ENCODE data around the gene MED12L. TPM values are rescaled to one million over a fixed set of nuclear protein-coding genes. Genes with fewer than 3 reads are reported as not detected.

Gene MED12L
- total and polyA plus RNA-seq, 9 of the 15 experiments (the other 6 are each of a cell fraction or from before 2014, with no cell fraction given) = not detected

DNA sequence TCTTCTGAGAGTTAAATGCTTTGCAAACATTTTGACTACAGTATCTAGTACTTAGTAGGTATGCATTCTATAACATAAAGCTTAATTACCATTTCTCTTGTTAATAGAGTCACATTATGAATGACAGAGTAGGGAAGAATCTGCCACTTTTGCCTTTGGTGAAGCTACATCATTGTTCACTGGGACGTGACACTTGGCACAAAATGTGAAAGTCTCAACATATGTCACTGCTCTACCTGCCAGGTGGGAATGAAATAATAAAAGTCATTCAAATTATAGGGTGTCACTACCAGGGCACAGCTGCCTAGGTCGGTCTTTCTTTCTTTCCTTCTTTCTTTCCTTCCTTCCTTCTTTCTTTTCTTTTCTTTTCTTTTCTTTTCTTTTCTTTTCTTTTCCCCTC lies 213.5 kb downstream of the MED12L start:
- in situ Hi-C loops (cut with MboI) (no loop called here), intact Hi-C loops (cut with micrococcal nuclease) (no loop called here)
- FAIRE-seq = no peak
- H3K9me1 ChIP-seq (ENCODE audit: control insufficient read depth, insufficient read depth, low read length) = no peaks in the 10 kb centered on the region
- TF ChIP-seq, protein P1, sequence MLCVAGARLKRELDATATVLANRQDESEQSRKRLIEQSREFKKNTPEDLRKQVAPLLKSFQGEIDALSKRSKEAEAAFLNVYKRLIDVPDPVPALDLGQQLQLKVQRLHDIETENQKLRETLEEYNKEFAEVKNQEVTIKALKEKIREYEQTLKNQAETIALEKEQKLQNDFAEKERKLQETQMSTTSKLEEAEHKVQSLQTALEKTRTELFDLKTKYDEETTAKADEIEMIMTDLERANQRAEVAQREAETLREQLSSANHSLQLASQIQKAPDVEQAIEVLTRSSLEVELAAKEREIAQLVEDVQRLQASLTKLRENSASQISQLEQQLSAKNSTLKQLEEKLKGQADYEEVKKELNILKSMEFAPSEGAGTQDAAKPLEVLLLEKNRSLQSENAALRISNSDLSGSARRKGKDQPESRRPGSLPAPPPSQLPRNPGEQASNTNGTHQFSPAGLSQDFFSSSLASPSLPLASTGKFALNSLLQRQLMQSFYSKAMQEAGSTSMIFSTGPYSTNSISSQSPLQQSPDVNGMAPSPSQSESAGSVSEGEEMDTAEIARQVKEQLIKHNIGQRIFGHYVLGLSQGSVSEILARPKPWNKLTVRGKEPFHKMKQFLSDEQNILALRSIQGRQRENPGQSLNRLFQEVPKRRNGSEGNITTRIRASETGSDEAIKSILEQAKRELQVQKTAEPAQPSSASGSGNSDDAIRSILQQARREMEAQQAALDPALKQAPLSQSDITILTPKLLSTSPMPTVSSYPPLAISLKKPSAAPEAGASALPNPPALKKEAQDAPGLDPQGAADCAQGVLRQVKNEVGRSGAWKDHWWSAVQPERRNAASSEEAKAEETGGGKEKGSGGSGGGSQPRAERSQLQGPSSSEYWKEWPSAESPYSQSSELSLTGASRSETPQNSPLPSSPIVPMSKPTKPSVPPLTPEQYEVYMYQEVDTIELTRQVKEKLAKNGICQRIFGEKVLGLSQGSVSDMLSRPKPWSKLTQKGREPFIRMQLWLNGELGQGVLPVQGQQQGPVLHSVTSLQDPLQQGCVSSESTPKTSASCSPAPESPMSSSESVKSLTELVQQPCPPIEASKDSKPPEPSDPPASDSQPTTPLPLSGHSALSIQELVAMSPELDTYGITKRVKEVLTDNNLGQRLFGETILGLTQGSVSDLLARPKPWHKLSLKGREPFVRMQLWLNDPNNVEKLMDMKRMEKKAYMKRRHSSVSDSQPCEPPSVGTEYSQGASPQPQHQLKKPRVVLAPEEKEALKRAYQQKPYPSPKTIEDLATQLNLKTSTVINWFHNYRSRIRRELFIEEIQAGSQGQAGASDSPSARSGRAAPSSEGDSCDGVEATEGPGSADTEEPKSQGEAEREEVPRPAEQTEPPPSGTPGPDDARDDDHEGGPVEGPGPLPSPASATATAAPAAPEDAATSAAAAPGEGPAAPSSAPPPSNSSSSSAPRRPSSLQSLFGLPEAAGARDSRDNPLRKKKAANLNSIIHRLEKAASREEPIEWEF (CRISPR knock-in tag; IDR thresholded peaks at IDR 0.05) = no peak
- TF ChIP-seq SMARCB1 (IDR thresholded peaks at IDR 0.05; ENCODE audit: insufficient read length, low read depth) = no peak
- TF ChIP-seq HDAC3 (IDR thresholded peaks at IDR 0.05; ENCODE audit: borderline replicate concordance, partially characterized antibody) = no peak
- no peak for TF ChIP-seq HDGF (IDR thresholded peaks at IDR 0.05)
- TF ChIP-seq, protein P2, sequence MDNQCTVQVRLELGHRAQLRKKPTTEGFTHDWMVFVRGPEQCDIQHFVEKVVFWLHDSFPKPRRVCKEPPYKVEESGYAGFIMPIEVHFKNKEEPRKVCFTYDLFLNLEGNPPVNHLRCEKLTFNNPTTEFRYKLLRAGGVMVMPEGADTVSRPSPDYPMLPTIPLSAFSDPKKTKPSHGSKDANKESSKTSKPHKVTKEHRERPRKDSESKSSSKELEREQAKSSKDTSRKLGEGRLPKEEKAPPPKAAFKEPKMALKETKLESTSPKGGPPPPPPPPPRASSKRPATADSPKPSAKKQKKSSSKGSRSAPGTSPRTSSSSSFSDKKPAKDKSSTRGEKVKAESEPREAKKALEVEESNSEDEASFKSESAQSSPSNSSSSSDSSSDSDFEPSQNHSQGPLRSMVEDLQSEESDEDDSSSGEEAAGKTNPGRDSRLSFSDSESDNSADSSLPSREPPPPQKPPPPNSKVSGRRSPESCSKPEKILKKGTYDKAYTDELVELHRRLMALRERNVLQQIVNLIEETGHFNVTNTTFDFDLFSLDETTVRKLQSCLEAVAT (IDR thresholded peaks at IDR 0.05) = no peak
- no peak for TF ChIP-seq THRAP3 (IDR thresholded peaks at IDR 0.05; ENCODE audit: borderline replicate concordance)
- no peak for TF ChIP-seq ATF1 (CRISPR knock-in tag; IDR thresholded peaks at IDR 0.05)
- no peak for TF ChIP-seq ATF1 (tag; IDR thresholded peaks at IDR 0.05)
- TF ChIP-seq MTA2 (IDR thresholded peaks at IDR 0.05; ENCODE audit: low read depth) = no peak
- TF ChIP-seq STAT6 (CRISPR knock-in tag; IDR thresholded peaks at IDR 0.05) = no peak
- no peaks in the 10 kb centered on the region for H3K9me3 ChIP-seq (replicated peaks; ENCODE audit: control insufficient read depth, insufficient read depth, low read depth, low read length)
- POLR2A ChIA-PET = no interaction called here
- no peaks in the 10 kb centered on the region; the same call in 1 of the 2 replicates for H4K20me1 ChIP-seq (replicated peaks; ENCODE audit: control insufficient read depth, insufficient read depth, low read length)
- H2AFZ ChIP-seq (ENCODE audit: low read depth, low read length) = no peak overlapping the region
- no peaks in the 10 kb centered on the region for H3K79me2 ChIP-seq (ENCODE audit: control insufficient read depth, insufficient read depth, low read length)
- CTCF ChIA-PET (ENCODE audit: low intra/inter-chr PET ratio) = no interaction called here
- no peak for ATAC-seq
- H3K36me3 ChIP-seq (ENCODE audit: control insufficient read depth, insufficient read depth, low read length) = no peaks in the 10 kb centered on the region
- no peak overlapping the region for H3K4me2 ChIP-seq (ENCODE audit: insufficient read depth, low read length)
- 0% methylated on average over 1 of the region's 2 CpGs for WGBS (ENCODE audit: insufficient coverage, low coverage, missing lambda C conversion rate)
- H3K27ac ChIP-seq (ENCODE audit: extremely low read depth, low read depth, low read length) = no peak overlapping the region
- no TSS peak for BruUV-seq (replicated peaks)
- H3K9ac ChIP-seq (ENCODE audit: insufficient read depth in 1 of 2, low read depth in 2 of 2, low read length in 2 of 2) = no peak overlapping the region
- no peak overlapping the region for H3K4me3 ChIP-seq
- DNase-seq (ENCODE audit: extremely low read depth in 1 of 4, low spot score in 3 of 4) = no peak
- no peaks in the 10 kb centered on the region for H3K4me1 ChIP-seq (replicated peaks in 1 of 2; ENCODE audit: control insufficient read depth in 2 of 2, insufficient read depth in 2 of 2, low read length in 2 of 2)
- peaks cover 11 to 14% of the 10 kb centered on the region in 2 experiments; a peak in 4 of 5 replicates for H3K27me3 ChIP-seq (ENCODE audit: control insufficient read depth in 2 of 2, insufficient read depth in 2 of 2, low read length in 2 of 2)

All from K562 (cell line).